ENCODE results near the gene ECT2L. TPM values are rescaled to one million over a fixed set of nuclear protein-coding genes. Genes with fewer than 3 reads are reported as not detected.

The ECT2L gene
- total RNA-seq, 1 experiment from 2014 or later = not detected

GRCh38 chr6:138896104-138896756, 100.3 kb downstream of the ECT2L start:
- Histone ChIP-seq H3K14ac (ENCODE audit: insufficient read depth, low read length) (no peak overlapping the region), H2AFZ (ENCODE audit: low read length) (no peak overlapping the region), H4K91ac (ENCODE audit: insufficient read length, low read depth, low read length) (no peak overlapping the region), H4K20me1 (ENCODE audit: control insufficient read depth, insufficient read depth, insufficient read length) (no peaks in the 10 kb centered on the region), H3K27me3 (ENCODE audit: insufficient read depth, low read length) (no peaks in the 10 kb centered on the region), H2BK12ac (ENCODE audit: insufficient read length, low read depth, low read length) (no peak overlapping the region), H3K79me2 (ENCODE audit: insufficient read depth, low read length) (no peaks in the 10 kb centered on the region), H4K8ac (replicated peaks; ENCODE audit: insufficient read length, low read depth, low read length) (no peak overlapping the region), H3K9ac (ENCODE audit: extremely low read depth, insufficient read length, low read length) (no peak overlapping the region), H3K18ac (ENCODE audit: insufficient read length, low read depth, low read length) (no peak overlapping the region), H3K79me1 (ENCODE audit: insufficient read depth, low read depth, low read length, poor library complexity, severe bottlenecking) (no peaks in the 10 kb centered on the region), H2BK15ac (ENCODE audit: low read depth, low read length) (no peak overlapping the region), H2BK120ac (ENCODE audit: low read depth, low read length, poor library complexity, severe bottlenecking) (no peak overlapping the region), H2AK5ac (ENCODE audit: insufficient read length, low read length) (no peak overlapping the region), H3K4ac (ENCODE audit: low read depth, low read length) (no peak overlapping the region), H3K56ac (ENCODE audit: insufficient read length, low read depth, low read length) (no peak overlapping the region), H3K4me1 (ENCODE audit: insufficient read depth, low read length) (peaks cover 4% of the 10 kb centered on the region; the same call in 1 of the 2 replicates), H2BK20ac (ENCODE audit: low read depth, low read length, poor library complexity, severe bottlenecking) (no peak overlapping the region), H2BK5ac (ENCODE audit: insufficient read length, low read length) (no peak overlapping the region), H3K23me2 (ENCODE audit: insufficient read length, low read depth, low read length, poor library complexity, severe bottlenecking) (no peaks in the 10 kb centered on the region), H3K4me2 (ENCODE audit: insufficient read depth, insufficient read length, low read length) (no peak overlapping the region), H3K23ac (ENCODE audit: insufficient read length, low read depth, low read length) (no peak overlapping the region), H3K27ac (ENCODE audit: insufficient read length, low read depth, low read length) (no peak overlapping the region), H3K9me3 (ENCODE audit: control insufficient read depth, low read depth, low read length) (no peaks in the 10 kb centered on the region), H3T11ph (ENCODE audit: low read length) (no peak overlapping the region), H4K5ac (ENCODE audit: insufficient read length, low read depth, low read length) (no peak overlapping the region)
- Mint-ChIP-seq H3K27me3 (ENCODE audit: low read depth) (no peaks in the 10 kb centered on the region), H3K4me3 (no peak overlapping the region), H3K9me3 (no peaks in the 10 kb centered on the region), H3K36me3 (ENCODE audit: insufficient read depth in 1 of 3, low read depth in 3 of 3) (peaks cover 2 to 29% (median 18%) of the 10 kb centered on the region in 3 experiments; a peak in 5 of 7 replicates), H3K4me1 (peaks cover 10 to 12% of the 10 kb centered on the region in 2 experiments), H3K27ac (no peak overlapping the region)
- no peak for TF ChIP-seq CTCF (conservative IDR thresholded peaks at IDR 0.05)
- no peak for DNase-seq
- no CpG with 5 or more reads among the region's 8 CpGs for WGBS (ENCODE audit: extremely low coverage, insufficient read length, low lambda C conversion rate)
